Tibial nerve (tissue), 4 donors: ENCODE measurements around the gene NANP. TPM values are rescaled to one million over a fixed set of nuclear protein-coding genes. Genes with fewer than 3 reads are reported as not detected.
A peak's percentile ranks its signal among the peaks of the same experiment; 100 is the strongest.
"Not testable (repeated sequence)": the region's sequence is repeated elsewhere in the genome, so short reads cannot be mapped to it uniquely, and the experiment has no call there.

Source experiments
- DNase-seq, 2 donors: peaks; one replicate each; pipeline ENCODE4 v3.0.0-alpha.2; 2019; ENCODE audit warnings: low spot score in 2 of 2
- H3K27ac ChIP-seq, 4 donors: fragments of 200-600 bp; sonication (generic) in 3 of 4; one replicate each; pipeline ENCODE4 v1.5.1; 2017 to 2019; ENCODE audit warnings: mild to moderate bottlenecking in 1 of 4
- H3K27me3 ChIP-seq, 2 donors: fragments of 200-600 bp; sonication (generic) in 1 of 2; one replicate each; pipeline versions ENCODE4 v1.5.1 to v1.6.0; 2017 to 2019
- H3K36me3 ChIP-seq, 3 donors: fragments of 200-600 bp; sonication (generic); one replicate each; pipeline ENCODE4 v1.5.1; 2018 to 2019
- H3K4me1 ChIP-seq, 4 donors: fragments of 200-600 bp; sonication (generic) in 3 of 4; one replicate each; pipeline ENCODE4 v1.5.1; 2017 to 2019
- H3K4me3 ChIP-seq, 4 donors: fragments of 200-600 bp; sonication (generic) in 3 of 4; one replicate each; pipeline ENCODE4 v1.5.1; 2017 to 2019; ENCODE audit warnings: mild to moderate bottlenecking in 1 of 4, moderate library complexity in 1 of 4
- H3K9me3 ChIP-seq, 4 donors: fragments of 200-600 bp; sonication (generic) in 3 of 4; one replicate each; pipeline ENCODE4 v1.5.1; 2017 to 2019
- CTCF ChIP-seq, 5 experiments: fragments of 200-600 bp in 3 of 5; fragments of 450-650 bp in 2 of 5; sonication (generic) in 3 of 5; IDR thresholded peaks; one replicate each; pipeline ENCODE4 v1.5.1; 2016 to 2019; ENCODE audit warnings: antibody characterized with exemption in 5 of 5, mild to moderate bottlenecking in 3 of 5, moderate library complexity in 2 of 5
- EP300 ChIP-seq, 2 donors: sonication (generic); formaldehyde crosslinking; IDR thresholded peaks; one replicate each; pipeline ENCODE4 v1.6.1; 2017; ENCODE audit warnings: antibody characterized with exemption in 2 of 2, mild to moderate bottlenecking in 1 of 2
- POLR2A ChIP-seq, 2 donors: fragments of 450-650 bp; IDR thresholded peaks; one replicate each; pipeline ENCODE4 v1.6.1; 2017; ENCODE audit warnings: antibody characterized with exemption in 2 of 2, mild to moderate bottlenecking in 2 of 2, moderate library complexity in 2 of 2
- WGBS, 2 donors: methylation state at CpG; one replicate each; pipeline ENCODE4 v1.1.5; 2018; 5-methylcytosine and 5-hydroxymethylcytosine counted together
- total RNA-seq, 4 donors: library from RNA; depleted of rRNA; stranded (reverse); fragments of >200 nt; gene quantifications; one replicate each; pipeline ENCODE4 v1.1.0, GENCODE V29; 2016

The NANP gene
- total RNA-seq, 4 donors from 2014 or later, result 2.5 to 3.6 (median 2.9) TPM

GRCh38 chr20:25584905-25585704, 38.7 kb downstream of the NANP start, which contains the start of gene NINL:
NINL (minus strand) TSS chr20:25585531; CDS start chr20:25526587, 58,944 bp downstream.
- H3K27ac ChIP-seq, result peak within 1 kb of the TSS in 3 of 4 donors; percentile 29 to 70 (median 52)

GRCh38 chr20:25583607-25584006, 40.2 kb downstream of the NANP start:
- H3K36me3 ChIP-seq, H3K4me3 ChIP-seq, H3K27me3 ChIP-seq, H3K4me1 ChIP-seq, DNase-seq, H3K27ac ChIP-seq, H3K9me3 ChIP-seq: not testable (repeated sequence)
- 88% methylated on average over 7 of the region's 7 CpGs for WGBS, 2 donors

More at GRCh38 chr20:25584905-25585704, 38.7 kb downstream of the NANP start, which contains the start of gene NINL:
- no peak for DNase-seq
- peak within 1 kb of the TSS; percentile 41 to 64 (median 49) for H3K4me3 ChIP-seq
- H3K27me3 ChIP-seq, result no peaks in the 10 kb centered on the region
- TF ChIP-seq CTCF (IDR thresholded peaks at IDR 0.05), result no peak
- peak in 1 of 2 donors; percentile 43 for TF ChIP-seq POLR2A (IDR thresholded peaks at IDR 0.05)
- TF ChIP-seq EP300 (IDR thresholded peaks at IDR 0.05), result peak in 1 of 2 donors; percentile 29
- H3K4me1 ChIP-seq, result peaks cover 0 to 9% (median 4%) of the 10 kb centered on the region in 4 donors
- WGBS, 2 donors, result 2 to 5% methylated on average over 18 to 69 of the region's 108 CpGs
- H3K9me3 ChIP-seq, result no peaks in the 10 kb centered on the region
- H3K36me3 ChIP-seq, result no peaks in the 10 kb centered on the region

- H3K36me3 ChIP-seq, result no peaks in the 10 kb centered on the region
These were observed 43.1 kb downstream of the NANP start for GRCh38 chr20:25580711-25581110.

GRCh38 chr20:25579081-25579770, 44.6 kb downstream of the NANP start:
- Histone ChIP-seq H3K4me3 (no peak overlapping the region), H3K4me1 (peaks cover 0 to under 1% (median 0%) of the 10 kb centered on the region in 4 donors), H3K9me3 (no peaks in the 10 kb centered on the region), H3K27ac (no peak overlapping the region), H3K27me3 (no peaks in the 10 kb centered on the region), H3K36me3 (no peaks in the 10 kb centered on the region)
- WGBS, 2 donors, result 61 to 65% methylated on average over 11 of the region's 11 CpGs
- DNase-seq, result no peak
- TF ChIP-seq POLR2A (IDR thresholded peaks at IDR 0.05), result no peak

More at GRCh38 chr20:25580711-25581110, 43.1 kb downstream of the NANP start:
- DNase-seq, result no peak
- peaks cover 0 to 9% (median 4%) of the 10 kb centered on the region in 4 donors for H3K4me1 ChIP-seq
- WGBS, 2 donors, result 67 to 94% methylated on average over 4 of the region's 4 CpGs
- no peaks in the 10 kb centered on the region for H3K9me3 ChIP-seq
- no peak overlapping the region for H3K4me3 ChIP-seq
- TF ChIP-seq POLR2A (IDR thresholded peaks at IDR 0.05), result no peak
- TF ChIP-seq EP300 (IDR thresholded peaks at IDR 0.05), result no peak
- TF ChIP-seq CTCF (IDR thresholded peaks at IDR 0.05), result no peak
- H3K27ac ChIP-seq, result no peak overlapping the region
- no peaks in the 10 kb centered on the region for H3K27me3 ChIP-seq

GRCh38 chr20:25576783-25577530, 46.9 kb downstream of the NANP start:
- WGBS, 2 donors, result 85 to 87% methylated on average over 15 of the region's 16 CpGs
- DNase-seq, result no peak
- Histone ChIP-seq H3K4me1 (peaks cover 0 to 9% (median 0%) of the 10 kb centered on the region in 4 donors), H3K36me3 (no peaks in the 10 kb centered on the region), H3K27ac (no peak overlapping the region), H3K4me3 (no peak overlapping the region), H3K27me3 (no peaks in the 10 kb centered on the region), H3K9me3 (no peaks in the 10 kb centered on the region)
- TF ChIP-seq CTCF (IDR thresholded peaks at IDR 0.05) (no peak), POLR2A (IDR thresholded peaks at IDR 0.05) (no peak), EP300 (IDR thresholded peaks at IDR 0.05) (no peak)
